Esophagus squamous epithelium (tissue), 4 donors: Measurements from ENCODE around the gene ATP10D.

Experiments
- POLR2A ChIP-seq, 4 donors: fragments of 450-650 bp; IDR thresholded peaks; one replicate each; pipeline ENCODE4 v1.6.1; 2017; ENCODE audit warnings: antibody characterized with exemption in 4 of 4, mild to moderate bottlenecking in 4 of 4, moderate library complexity in 3 of 4
- TF ChIP-seq, protein P1 (sequence below), 6 experiments: fragments of 450-650 bp in 4 of 6; fragments of 200-600 bp in 2 of 6; sonication (generic) in 2 of 6; IDR thresholded peaks; one replicate each; pipeline ENCODE4 v1.5.1; 2016 to 2019; ENCODE audit warnings: antibody characterized with exemption in 6 of 6, mild to moderate bottlenecking in 4 of 6, moderate library complexity in 4 of 6

- TF ChIP-seq, protein P1, sequence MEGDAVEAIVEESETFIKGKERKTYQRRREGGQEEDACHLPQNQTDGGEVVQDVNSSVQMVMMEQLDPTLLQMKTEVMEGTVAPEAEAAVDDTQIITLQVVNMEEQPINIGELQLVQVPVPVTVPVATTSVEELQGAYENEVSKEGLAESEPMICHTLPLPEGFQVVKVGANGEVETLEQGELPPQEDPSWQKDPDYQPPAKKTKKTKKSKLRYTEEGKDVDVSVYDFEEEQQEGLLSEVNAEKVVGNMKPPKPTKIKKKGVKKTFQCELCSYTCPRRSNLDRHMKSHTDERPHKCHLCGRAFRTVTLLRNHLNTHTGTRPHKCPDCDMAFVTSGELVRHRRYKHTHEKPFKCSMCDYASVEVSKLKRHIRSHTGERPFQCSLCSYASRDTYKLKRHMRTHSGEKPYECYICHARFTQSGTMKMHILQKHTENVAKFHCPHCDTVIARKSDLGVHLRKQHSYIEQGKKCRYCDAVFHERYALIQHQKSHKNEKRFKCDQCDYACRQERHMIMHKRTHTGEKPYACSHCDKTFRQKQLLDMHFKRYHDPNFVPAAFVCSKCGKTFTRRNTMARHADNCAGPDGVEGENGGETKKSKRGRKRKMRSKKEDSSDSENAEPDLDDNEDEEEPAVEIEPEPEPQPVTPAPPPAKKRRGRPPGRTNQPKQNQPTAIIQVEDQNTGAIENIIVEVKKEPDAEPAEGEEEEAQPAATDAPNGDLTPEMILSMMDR (IDR thresholded peaks at IDR 0.05), result no peak
- no peak for TF ChIP-seq POLR2A (IDR thresholded peaks at IDR 0.05)
These were observed 15.7 kb downstream of the ATP10D start for GRCh38 chr4:47500776-47501175.
